Lower lobe of right lung (tissue), 2 donors: Measurements from ENCODE around the gene RPL4. TPM values are rescaled to one million over a fixed set of nuclear protein-coding genes. Genes with fewer than 3 reads are reported as not detected.

ENCODE experiments used
- ATAC-seq, 2 donors: fragments of 200-7000 bp; cut with Tn5 transposase; one replicate each; pipeline ENCODE4 v1.9.1; 2020 to 2022; ENCODE audit warnings: mild to moderate bottlenecking in 2 of 2, moderate library complexity in 2 of 2
- DNase-seq: peaks from one replicate; pipeline ENCODE4 v3.0.0-alpha.2; 2020
- H3K27ac ChIP-seq: fragments of 200-600 bp; one replicate; pipeline ENCODE4 v1.8.0; 2022
- H3K27me3 ChIP-seq: fragments of 200-600 bp; one replicate; pipeline ENCODE4 v1.8.0; 2022; ENCODE audit warnings: low read depth
- H3K36me3 ChIP-seq: fragments of 200-600 bp; one replicate; pipeline ENCODE4 v1.8.0; 2022; ENCODE audit warnings: mild to moderate bottlenecking
- H3K4me1 ChIP-seq: fragments of 200-600 bp; one replicate; pipeline ENCODE4 v1.8.0; 2022
- H3K4me3 ChIP-seq: fragments of 200-600 bp; one replicate; pipeline ENCODE4 v1.8.0; 2022; ENCODE audit warnings: mild to moderate bottlenecking
- H3K9me3 ChIP-seq: fragments of 200-600 bp; one replicate; pipeline ENCODE4 v1.8.0; 2022
- intact Hi-C: fragments of 100-400 bp; cut with DNase I; formaldehyde crosslinking; loops from one replicate; pipeline ENCODE4 v1.11.0; 2022
- microRNA-seq: library from miRNA; unstranded; fragments of <30 nt; microRNA quantifications from one replicate; pipeline ENCODE4 v1.2.0, GENCODE V29; 2020; ENCODE audit warnings: borderline number of aligned reads
- total RNA-seq: library from RNA; stranded (reverse); fragmentation: NEBNext Ultra II Directional; extraction: Animal tissue kit (Norgen Biotek cat#: 25700); gene quantifications from one replicate; pipeline ENCODE4 v1.2.1, GENCODE V29; 2021
- TF ChIP-seq, protein P1 (sequence below): fragments of 200-600 bp; IDR thresholded peaks from one replicate; pipeline ENCODE4 v1.8.0; 2022; ENCODE audit warnings: antibody characterized with exemption, mild to moderate bottlenecking
- donor health status: DM: no; HTN: yes; CAD: no; lungs with severe emphysema.

Gene RPL4
- total RNA-seq, 1 donor from 2014 or later = 1,655 TPM

DNA sequence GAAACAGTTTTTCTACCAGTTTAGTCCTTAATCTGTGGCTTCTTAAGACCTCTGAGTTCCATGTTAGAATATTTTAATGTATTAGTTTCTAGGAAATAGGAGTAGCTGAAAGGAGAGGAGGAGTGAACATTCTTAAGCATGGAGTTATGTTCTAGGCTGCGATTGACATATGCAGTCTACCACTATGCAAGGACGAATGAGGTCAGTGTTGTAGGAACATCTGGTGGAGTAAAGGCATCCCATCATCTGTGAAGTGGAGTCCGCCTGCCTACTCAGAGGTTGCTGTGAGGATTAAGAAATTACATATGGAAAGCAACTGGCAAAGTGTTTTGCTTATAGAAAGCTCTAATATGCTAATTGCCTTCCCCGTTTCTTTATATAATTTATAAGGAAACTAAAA lies 52.2 kb downstream of the RPL4 start:
- no peak overlapping the region for H3K4me3 ChIP-seq
- intact Hi-C loops = no loop called here
- H3K4me1 ChIP-seq = peaks cover 10% of the 10 kb centered on the region
- peaks cover 10% of the 10 kb centered on the region for H3K36me3 ChIP-seq
- no peaks in the 10 kb centered on the region for H3K9me3 ChIP-seq
- TF ChIP-seq, protein P1, sequence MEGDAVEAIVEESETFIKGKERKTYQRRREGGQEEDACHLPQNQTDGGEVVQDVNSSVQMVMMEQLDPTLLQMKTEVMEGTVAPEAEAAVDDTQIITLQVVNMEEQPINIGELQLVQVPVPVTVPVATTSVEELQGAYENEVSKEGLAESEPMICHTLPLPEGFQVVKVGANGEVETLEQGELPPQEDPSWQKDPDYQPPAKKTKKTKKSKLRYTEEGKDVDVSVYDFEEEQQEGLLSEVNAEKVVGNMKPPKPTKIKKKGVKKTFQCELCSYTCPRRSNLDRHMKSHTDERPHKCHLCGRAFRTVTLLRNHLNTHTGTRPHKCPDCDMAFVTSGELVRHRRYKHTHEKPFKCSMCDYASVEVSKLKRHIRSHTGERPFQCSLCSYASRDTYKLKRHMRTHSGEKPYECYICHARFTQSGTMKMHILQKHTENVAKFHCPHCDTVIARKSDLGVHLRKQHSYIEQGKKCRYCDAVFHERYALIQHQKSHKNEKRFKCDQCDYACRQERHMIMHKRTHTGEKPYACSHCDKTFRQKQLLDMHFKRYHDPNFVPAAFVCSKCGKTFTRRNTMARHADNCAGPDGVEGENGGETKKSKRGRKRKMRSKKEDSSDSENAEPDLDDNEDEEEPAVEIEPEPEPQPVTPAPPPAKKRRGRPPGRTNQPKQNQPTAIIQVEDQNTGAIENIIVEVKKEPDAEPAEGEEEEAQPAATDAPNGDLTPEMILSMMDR = no peak
- no peaks in the 10 kb centered on the region for H3K27me3 ChIP-seq
- no peak overlapping the region for H3K27ac ChIP-seq
- ATAC-seq (no peak), DNase-seq (no peak)

Small RNAs within 50 kb of the gene (microRNA-seq; reads per million reads assigned to microRNA genes)
- not detected for gene MIR4512

Other genes starting within 250 kb of the RPL4 start
- 29.2 TPM for gene DIS3L, start 211.3 kb downstream of the RPL4 start, total RNA-seq
- 6.9 TPM for gene TIPIN, start 148.2 kb downstream of the RPL4 start, total RNA-seq
- gene MAP2K1, start 117.9 kb downstream of the RPL4 start, total RNA-seq = 53.6 TPM
- gene SNAPC5, start 7.1 kb downstream of the RPL4 start, total RNA-seq = 26.1 TPM
- gene ZWILCH, start 471 bp upstream of the RPL4 start, total RNA-seq = 4.1 TPM
- not detected for gene LCTL, start 61.1 kb upstream of the RPL4 start, total RNA-seq
- gene SMAD6, start 197.4 kb upstream of the RPL4 start, total RNA-seq = 159 TPM